Cerebellar nuclear complex (tissue), 1 donor: ENCODE measurements around the gene TECPR1.

Source experiments
- DNase-seq, 2 experiments: peaks; one replicate each; lab custom pipeline; 2025; lab: John Stamatoyannopoulos, UW

TECPR1 gene

DNA sequence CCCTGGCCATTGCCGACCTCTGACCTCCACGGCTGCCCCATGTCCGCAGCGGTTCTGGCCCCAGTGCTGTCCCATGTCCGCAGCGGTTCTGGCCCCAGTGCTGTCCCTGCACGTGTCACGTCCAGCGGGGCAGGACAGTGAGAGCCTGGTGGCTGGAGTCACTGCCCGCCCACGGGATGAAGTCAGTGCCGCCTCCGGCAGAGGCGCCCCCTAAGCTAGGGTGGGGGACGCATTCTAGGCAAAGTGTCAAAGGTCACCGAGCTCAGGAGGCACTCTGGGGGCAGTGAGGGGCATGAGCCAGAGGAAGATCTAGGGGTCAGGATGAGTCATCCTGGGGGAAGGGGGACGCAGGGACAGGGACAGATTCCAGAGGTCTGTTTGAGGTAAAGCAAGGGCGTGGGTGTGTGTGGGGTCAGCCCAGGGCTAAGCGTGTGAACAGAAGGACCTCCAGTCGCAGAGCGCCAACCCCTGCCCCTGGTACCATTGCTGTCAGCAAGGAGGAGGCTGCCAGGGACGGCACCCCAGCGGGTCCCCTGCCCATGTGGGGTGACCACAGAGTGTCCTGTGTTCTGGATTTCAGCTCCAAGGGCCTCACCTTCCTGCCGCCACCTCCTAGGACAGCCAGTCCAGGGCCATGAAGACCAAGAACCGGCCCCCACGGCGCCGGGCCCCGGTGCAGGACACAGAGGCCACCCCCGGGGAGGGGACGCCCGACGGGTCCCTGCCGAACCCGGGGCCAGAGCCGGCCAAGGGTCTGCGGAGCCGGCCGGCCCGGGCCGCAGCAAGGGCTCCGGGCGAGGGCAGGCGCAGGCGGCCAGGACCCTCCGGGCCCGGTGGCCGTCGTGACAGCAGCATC is 40.1 kb downstream of the TECPR1 start:
- no peak for DNase-seq

GRCh38 chr7:98211221-98211675 is 40.8 kb downstream of the TECPR1 start, which contains the start of gene BHLHA15:
Gene BHLHA15, plus strand, starts transcription at chr7:98211439. Its CDS starts 871 bp downstream, at chr7:98212310.
- no peak for DNase-seq

GRCh38 chr7:98210513-98211220 is 41.4 kb downstream of the TECPR1 start:
- no peak for DNase-seq

DNA sequence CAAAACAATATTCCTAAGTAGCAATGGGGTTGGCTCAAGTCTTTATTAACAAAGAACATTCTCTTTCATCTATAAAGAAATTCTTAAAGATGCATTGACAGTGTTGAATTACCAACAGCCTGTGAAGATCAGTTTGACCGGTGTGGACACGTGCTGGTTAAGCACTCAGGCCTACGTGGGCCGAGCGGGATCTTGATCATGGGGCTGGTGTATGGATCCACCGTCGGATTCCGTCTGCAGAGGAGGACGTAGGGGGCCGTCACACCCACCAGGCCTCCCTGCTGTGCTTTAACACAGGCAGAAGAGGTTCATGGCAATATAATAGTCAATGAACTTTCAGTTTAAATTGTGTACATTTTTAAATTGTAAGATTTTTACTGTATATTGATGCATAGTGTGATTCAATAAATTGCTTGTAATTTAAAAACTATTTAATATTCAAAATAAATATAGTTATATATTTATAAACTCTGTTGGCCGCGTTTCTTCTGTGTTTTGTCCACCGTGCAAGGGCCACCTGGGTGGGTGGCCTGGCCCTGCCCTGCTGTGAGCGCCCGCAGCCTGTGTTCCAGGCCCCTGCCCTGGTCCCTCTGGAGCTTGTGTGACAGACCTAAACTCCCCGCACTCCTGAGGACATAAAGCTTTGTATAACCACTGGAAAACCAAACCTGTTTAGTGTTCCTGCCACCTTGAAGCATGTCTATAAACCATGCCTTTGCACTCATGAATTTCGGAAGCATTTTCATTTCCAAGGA is 42.7 kb downstream of the TECPR1 start:
- DNase-seq, result no peak

DNA sequence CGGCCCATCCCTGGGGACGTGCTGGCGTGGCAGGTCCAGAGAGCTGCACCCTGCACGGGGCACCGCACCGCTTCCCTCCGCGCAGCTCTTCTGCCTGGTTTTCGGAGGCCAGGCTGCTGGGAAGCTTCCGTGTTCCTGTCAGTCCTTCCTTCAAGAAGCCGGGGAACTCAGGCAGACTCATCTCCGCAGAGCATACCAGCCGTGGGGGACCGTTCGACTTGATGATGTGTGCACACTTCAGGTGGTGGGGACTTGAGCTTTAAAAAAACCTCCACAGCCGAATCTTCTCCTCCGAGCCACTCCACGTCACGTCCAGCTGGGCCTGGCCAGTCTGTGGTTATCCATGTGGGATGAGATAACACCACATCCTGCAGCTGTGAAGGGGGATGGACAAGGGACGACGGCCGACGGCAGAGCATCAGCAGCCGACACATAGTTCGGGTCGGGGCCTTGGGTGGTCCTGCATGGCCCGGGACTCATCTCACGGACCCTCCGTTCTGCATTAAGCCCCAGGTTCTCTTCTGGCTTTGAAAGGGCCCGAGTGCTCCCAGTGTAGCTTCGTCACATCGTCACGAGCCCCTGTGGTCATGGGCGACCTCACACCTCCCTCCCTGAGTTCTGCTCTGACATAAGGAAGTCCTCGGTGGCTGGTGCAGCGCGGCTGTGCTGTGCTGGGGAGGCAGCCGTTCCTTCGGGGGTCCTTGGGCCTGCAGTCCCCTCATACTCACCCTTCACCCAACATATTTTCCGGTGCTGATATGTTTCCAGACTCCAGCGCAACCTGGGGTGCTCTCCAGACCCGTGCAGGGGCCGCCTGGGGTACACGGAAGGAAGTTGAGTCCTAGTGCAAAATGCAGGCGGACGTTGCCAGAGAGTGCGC is 45.3 kb downstream of the TECPR1 start:
- DNase-seq, result no peak

DNA sequence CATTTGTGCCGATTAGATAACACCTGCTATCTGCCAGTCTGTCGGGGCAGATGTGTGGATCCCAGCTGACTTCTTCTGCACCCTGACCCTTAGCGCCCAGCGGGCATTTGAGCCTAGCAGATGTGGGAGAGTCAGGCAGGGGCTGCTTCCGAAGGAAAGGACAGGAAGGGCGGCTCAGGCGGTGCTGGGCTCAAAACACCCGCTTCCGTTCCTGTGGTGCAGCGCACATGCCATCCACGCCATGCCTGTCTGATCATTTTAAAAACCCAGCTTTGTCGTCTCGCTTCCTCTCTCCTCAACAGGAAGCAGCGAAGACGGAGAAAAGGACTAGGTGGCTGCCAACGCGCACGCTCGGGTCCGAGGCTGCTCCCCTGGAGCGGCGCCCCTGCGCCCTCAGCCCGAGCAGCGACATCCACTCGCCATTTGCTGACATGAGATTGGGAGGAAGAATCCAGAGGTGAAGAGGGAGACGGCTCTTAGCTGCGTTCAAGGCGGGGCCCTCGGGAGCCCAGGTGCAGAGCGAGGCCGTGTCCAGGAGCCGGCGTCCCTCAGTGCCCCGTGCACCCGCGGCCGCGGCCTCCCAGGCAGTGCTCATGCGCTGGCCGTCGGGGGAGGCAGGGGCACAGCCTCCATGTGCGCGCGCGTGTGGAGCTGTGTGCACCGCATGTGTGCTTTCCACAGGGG is 46.7 kb downstream of the TECPR1 start:
- no peak for DNase-seq

- DNase-seq, result no peak
Observed at GRCh38 chr7:98204670-98205069, 47.4 kb downstream of the TECPR1 start.

GRCh38 chr7:98203964-98204605 is 47.9 kb downstream of the TECPR1 start:
- no peak for DNase-seq

GRCh38 chr7:98203261-98203963 is 48.6 kb downstream of the TECPR1 start:
- no peak for DNase-seq

DNA sequence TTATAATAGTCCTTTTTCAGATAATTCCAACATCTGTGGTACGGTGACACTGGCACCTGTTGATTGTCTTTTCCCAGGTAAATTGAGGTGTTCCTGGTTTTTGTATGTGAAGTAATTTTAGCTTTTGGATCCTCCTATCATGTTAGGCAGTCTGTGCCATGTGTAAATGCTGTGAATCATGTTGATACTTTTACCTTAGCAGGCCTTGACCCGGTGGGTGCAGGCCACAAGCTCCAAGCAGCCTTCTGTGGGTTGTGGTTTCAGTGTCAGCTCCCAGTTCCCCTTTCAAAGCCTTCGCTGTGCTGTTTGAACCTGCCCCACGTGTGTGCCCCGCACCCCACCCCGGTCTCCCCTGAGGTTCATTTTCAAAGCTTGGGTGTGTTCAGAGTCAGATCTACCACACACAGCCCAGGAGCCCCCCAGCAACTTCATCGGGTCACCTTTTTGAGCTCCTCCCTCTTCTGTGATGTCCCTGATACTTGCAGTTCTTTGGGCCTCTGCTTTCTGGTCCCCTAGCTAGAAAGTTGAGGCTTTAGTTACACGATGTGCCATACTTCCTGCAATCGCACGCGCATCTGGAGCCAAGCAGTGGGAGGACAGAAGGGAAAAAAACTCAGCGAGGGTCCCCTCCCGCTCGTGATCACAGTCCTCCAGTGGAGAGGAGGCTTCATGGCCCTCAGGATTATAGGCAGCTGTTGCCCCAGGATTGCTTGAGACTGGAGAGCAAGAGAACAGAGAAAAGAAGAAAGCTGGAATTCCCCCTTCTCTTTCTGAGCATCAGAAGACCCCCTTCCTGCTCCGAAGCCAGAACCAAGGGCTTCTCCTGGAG is 49.5 kb downstream of the TECPR1 start:
- no peak for DNase-seq

DNA sequence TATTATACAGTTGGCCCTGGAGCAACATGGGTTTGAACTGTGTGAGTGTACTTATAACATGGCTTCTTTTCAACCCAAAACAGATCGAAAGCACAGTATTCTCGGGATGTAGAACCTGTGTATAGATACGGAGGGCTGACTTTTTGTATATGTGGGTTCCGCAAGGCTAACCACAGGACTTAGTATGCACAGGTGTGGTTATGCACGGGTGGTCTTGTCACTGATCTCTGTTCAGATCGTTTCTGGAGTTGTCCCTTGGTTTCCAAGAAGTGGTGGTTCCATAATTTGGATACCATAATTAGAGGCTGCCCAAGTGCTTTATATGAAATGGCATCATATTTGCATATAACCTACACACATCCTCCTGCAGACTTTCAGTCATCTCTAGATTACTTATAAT is 51.7 kb downstream of the TECPR1 start:
- no peak for DNase-seq

GRCh38 chr7:98199131-98199530 is 52.9 kb downstream of the TECPR1 start:
- DNase-seq, result no peak

DNA sequence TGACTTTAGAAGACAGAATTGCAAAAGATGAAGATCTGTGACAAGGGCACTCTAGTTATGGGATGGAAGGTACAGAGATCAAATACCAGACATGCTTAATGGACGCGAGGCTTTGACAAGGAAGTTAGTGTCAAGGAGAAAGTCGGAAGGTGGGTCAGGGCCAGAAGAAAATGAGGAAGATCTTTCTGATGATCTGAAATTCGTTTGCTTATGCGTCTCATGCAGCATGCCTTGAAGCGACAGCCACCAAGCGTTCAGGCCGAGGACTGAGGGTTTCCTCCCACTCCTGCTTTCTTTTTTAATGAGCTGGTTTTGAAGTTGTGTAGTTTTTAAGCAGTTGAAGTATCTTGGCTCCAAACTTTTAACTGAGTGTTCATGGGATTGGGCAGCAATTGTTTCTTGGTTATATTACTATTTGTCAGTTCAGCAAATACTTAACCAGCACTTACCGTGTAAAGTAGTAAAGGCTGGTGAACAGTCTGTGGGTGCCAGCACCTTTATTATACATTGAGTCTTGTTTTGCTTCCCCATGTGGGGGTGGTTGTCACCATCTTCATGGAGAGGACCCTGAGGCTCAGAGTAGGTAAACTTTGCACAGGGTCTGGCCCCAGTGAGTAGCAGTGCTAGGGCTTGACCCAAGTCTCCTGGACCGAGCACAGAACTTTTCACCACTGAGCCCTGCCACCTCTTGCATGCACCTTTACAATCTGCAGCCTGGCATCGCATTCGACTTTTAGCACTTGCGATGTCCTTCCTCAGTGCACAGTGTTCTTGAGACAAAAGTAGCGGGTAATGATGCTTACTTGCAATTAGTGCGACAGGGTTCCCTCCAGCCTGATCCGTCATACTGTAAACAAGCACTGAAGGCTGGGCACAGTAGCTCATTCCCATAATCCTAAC is 55.1 kb downstream of the TECPR1 start:
- no peak for DNase-seq

- no peak for DNase-seq
Observed at GRCh38 chr7:98194672-98195457, 57.2 kb downstream of the TECPR1 start.

- DNase-seq, result no peak
Observed at GRCh38 chr7:98194186-98194585, 57.8 kb downstream of the TECPR1 start.

DNA sequence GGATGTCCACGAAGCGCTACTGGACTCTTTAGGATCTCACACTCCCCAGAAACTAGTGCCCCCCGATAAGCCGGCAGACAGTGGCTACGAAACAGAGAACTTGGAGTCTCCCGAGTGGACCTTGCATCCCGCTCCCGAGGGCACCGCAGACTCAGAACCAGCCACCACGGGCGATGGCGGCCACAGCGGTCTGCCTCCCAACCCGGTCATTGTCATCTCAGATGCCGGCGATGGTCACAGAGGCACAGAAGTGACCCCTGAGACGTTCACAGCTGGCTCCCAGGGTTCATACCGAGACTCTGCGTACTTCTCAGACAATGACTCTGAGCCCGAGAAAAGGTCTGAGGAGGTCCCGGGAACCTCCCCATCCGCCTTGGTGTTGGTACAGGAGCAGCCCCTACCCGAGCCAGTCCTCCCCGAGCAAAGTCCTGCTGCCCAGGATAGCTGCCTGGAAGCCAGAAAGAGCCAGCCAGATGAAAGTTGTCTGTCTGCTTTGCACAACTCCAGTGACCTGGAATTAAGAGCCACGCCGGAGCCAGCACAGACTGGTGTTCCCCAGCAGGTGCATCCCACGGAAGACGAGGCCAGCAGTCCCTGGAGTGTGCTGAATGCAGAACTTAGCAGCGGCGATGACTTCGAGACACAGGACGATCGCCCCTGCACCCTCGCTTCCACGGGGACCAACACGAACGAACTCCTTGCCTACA is 58.4 kb downstream of the TECPR1 start:
- DNase-seq, result no peak
